Measurements from ENCODE around the gene TPRN. TPM values are rescaled to one million over a fixed set of nuclear protein-coding genes. Genes with fewer than 3 reads are reported as not detected.

Gene TPRN
- total and polyA plus RNA-seq, 9 of the 15 experiments (the other 6 are each of a cell fraction or from before 2014, with no cell fraction given): 0.31 to 31.9 (median 4.4) TPM

DNA sequence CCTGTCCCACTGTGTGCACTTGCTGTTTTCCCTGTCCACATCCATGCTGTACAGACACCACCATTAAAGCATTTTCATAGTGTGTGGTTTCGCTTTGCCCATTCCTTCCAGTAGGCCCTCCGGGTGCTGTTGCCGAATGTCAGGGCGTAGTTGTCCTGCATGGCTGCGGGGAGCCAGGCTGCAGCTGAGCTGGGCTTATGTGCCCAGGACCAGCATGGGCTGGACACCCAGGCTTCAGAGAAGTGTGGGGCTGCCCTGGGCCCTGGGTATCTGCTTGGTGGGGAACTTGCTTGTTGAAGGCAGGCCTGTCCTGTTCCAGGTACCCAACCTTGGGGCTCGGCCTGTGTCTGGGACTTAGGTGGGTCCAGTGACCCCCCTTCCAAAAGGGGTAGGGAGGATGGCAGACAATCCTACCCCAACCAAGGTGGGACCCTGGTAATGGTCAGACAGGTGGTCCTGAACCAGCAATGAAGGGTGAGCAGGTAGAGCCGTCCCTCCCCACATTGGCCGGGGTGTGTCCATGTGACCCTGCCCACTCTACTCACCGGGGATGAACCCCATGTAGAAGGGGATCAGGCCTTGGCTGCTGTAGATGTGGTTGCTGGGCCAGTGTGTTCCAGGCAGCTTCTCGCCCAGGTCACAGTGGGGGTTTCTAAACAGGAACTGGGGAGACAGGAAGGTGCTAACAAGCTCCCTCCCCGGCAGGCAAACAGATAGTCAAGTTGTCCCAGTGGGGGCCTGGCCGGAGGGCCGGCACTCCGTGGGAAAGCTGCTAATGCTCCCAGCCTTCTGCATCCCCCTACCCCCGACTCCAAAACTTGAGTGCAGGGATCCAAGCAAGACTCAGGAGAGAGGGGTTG is 43.3 kb upstream of the TPRN start (continued):
- TF ChIP-seq, protein P1, sequence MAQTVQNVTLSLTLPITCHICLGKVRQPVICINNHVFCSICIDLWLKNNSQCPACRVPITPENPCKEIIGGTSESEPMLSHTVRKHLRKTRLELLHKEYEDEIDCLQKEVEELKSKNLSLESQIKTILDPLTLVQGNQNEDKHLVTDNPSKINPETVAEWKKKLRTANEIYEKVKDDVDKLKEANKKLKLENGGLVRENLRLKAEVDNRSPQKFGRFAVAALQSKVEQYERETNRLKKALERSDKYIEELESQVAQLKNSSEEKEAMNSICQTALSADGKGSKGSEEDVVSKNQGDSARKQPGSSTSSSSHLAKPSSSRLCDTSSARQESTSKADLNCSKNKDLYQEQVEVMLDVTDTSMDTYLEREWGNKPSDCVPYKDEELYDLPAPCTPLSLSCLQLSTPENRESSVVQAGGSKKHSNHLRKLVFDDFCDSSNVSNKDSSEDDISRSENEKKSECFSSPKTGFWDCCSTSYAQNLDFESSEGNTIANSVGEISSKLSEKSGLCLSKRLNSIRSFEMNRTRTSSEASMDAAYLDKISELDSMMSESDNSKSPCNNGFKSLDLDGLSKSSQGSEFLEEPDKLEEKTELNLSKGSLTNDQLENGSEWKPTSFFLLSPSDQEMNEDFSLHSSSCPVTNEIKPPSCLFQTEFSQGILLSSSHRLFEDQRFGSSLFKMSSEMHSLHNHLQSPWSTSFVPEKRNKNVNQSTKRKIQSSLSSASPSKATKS (CRISPR knock-in tag; IDR thresholded peaks at IDR 0.05): no peak
- TF ChIP-seq LEF1 (IDR thresholded peaks at IDR 0.05) (no peak), MAFG (tag; conservative IDR thresholded peaks at IDR 0.05) (no peak), SRSF1 (IDR thresholded peaks at IDR 0.05; ENCODE audit: low read depth, low read length) (no peak), FOXK2 (conservative IDR thresholded peaks at IDR 0.05 in 1 of 2, IDR thresholded peaks at IDR 0.05 in 1 of 2; ENCODE audit: low read depth in 2 of 2) (no peak), ETS2 (tag; IDR thresholded peaks at IDR 0.05; ENCODE audit: borderline replicate concordance, poor library complexity, severe bottlenecking) (no peak), PURB (CRISPR knock-in tag; IDR thresholded peaks at IDR 0.05; ENCODE audit: low read depth) (no peak), ZNF282 (CRISPR knock-in tag; IDR thresholded peaks at IDR 0.05) (no peak), FIP1L1 (IDR thresholded peaks at IDR 0.05; ENCODE audit: low read depth, low read length, poor library complexity, severe bottlenecking) (peak; percentile 1), NCOA1 (IDR thresholded peaks at IDR 0.05; ENCODE audit: low read depth) (no peak), ZNF324 (CRISPR knock-in tag; IDR thresholded peaks at IDR 0.05) (0 out of 2 replicates have a peak, but pooled peaks have one; percentile 26), POLR3A (IDR thresholded peaks at IDR 0.05; ENCODE audit: borderline replicate concordance, extremely low read depth, insufficient read depth, insufficient read length) (no peak), TOE1 (IDR thresholded peaks at IDR 0.05; ENCODE audit: borderline replicate concordance) (no peak), TOE1 (CRISPR knock-in tag; IDR thresholded peaks at IDR 0.05; ENCODE audit: borderline replicate concordance, low read depth) (no peak), ZNF212 (CRISPR knock-in tag; IDR thresholded peaks at IDR 0.05) (no peak), RFX5 (IDR thresholded peaks at IDR 0.05; ENCODE audit: low read depth, low read length) (no peak)
- TF ChIP-seq, protein P2, sequence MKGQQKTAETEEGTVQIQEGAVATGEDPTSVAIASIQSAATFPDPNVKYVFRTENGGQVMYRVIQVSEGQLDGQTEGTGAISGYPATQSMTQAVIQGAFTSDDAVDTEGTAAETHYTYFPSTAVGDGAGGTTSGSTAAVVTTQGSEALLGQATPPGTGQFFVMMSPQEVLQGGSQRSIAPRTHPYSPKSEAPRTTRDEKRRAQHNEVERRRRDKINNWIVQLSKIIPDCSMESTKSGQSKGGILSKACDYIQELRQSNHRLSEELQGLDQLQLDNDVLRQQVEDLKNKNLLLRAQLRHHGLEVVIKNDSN (CRISPR knock-in tag; IDR thresholded peaks at IDR 0.05): peak; percentile 74
